ENCODE results near the gene GBGT1.
A peak's percentile ranks its signal among the peaks of the same experiment; 100 is the strongest.

Gene GBGT1

DNA sequence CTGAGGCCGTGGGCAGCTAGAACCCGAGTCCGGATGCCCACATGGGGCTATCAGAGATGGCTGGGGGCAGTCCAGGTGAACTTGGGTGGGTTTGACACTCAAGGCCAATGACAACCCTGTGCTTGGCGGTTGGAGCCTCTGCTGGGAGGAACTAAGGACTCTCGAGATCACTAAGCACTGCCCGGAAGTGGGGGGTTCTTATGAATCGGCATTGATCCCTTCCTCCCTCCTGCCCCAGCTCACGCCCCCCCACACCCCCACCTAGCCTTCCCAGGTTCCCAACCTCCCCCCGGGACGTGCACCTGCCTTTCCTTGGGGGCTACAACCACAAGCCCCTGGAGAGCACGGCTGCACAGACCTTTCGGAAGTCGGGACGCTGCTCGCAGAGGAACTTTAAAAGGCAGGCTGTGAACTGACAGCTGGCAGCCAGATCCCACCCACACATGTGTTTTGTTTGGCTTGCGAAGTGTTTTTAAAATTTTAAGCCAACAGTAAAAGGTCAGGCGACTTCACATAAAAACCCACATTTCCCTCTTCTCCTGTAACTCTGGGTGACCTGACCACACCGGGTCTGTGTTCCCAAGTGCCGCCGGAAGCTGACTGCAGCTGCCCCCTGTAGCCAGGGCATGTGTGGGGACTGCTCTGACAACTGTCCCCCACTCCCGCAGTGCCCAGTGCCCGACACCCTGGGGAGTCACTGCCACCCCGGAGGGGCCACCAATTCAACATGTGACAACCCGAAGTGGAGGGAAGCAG is 37.6 kb downstream of the GBGT1 start:
- DNase-seq (ENCODE audit: low read depth) = peak; percentile 43

DNA sequence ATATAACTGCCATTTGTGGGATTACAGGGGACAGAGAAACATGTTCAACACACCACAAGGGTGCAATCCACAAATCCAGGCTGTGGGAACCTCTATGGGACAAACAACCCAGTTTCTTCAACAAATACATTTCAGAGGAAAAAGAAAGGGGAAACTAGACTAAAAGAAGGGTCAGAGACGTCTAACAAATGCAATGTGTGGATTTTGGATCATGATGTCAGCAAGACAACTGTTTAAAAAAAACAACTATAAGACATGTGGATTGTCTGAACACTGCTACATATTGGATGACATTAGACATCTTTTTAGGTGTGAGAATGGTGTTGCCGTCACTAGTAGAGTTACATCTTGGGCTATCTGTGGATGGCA is 38.8 kb downstream of the GBGT1 start:
- no peak for DNase-seq (ENCODE audit: low read depth)

DNA sequence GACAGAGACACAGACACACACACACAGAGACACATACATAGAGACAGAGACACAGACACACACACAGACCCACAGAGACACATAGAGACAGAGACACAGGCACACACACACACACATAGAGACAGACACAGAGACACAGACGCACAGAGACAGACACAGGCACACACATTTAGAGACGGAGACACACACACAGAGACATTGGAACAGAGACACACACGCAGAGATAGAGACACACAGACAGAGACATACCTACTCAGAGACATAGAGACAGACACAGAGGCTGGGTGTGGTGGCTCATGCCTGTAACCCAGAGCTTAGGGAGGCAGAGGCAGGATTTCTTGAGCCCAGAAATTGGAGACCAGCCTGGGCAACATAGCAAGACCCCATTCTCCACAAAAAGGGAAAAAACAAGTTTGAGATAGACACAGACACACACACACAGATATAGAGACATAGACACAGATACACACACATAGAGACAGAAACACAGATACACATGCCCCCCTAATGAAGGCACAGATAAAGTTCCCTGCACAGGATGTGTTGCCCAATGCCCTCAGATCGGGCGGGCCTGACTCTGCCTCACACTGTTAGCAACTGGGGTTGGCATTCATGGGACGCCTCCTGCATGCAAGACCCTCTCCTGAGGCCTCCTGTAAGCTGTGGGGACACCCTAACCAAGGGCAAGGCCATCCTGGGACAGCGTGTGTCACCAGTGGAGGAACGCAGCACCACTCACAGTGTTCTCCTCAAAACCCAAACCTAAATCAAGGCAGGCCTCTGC is 39.4 kb downstream of the GBGT1 start:
- DNase-seq (ENCODE audit: low read depth) = no peak

DNA sequence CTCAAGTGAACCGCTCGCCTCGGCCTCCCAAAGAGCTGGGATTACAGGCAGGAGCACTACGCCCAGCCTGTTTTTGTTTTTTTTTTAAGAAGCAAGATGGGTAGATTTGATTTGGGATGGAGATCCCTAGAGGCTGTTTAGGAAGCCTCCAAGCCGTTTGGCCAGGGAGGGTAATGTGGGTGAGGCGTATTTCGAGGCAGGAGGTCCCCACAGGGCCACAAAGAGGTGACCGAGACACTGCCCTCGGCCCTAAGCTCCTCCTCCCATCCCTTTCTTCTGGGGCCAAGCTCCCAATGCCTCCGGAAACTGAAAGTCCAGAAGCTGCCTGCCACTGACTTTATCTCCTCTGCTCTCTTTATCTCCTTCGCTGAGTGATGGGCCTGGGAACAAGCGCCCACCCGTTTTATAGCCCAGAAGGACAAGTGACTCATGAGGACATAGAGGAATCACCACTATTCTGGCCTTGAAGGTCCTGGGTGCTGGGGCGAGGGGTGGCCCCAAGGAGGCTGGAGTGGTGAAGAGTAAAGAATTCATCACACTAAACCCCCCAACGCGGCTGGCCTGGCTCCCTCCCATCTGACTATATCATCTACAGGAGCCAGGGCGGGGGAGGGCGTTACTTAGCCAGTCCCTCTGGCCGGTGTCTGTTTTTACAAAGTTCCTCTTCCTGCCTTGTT is 40.6 kb downstream of the GBGT1 start:
- no peak for DNase-seq (ENCODE audit: low read depth)

DNA sequence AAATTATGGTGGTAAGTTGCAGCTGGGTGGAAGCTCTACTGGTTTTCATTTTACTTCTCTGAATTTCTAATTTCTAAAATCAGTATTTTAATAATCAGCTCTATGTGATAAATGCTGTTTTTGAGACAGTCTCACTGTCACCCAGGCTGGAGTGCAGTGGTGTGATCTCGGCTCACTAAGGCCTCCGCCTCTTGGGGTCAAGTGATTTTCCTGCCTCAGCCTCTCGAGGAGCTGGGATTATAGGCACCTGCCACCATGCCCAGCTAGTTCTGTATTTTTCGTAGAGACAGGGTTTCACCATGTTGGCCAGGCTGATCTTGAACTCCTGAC is 41.1 kb downstream of the GBGT1 start:
- DNase-seq (ENCODE audit: low read depth) = no peak

DNA sequence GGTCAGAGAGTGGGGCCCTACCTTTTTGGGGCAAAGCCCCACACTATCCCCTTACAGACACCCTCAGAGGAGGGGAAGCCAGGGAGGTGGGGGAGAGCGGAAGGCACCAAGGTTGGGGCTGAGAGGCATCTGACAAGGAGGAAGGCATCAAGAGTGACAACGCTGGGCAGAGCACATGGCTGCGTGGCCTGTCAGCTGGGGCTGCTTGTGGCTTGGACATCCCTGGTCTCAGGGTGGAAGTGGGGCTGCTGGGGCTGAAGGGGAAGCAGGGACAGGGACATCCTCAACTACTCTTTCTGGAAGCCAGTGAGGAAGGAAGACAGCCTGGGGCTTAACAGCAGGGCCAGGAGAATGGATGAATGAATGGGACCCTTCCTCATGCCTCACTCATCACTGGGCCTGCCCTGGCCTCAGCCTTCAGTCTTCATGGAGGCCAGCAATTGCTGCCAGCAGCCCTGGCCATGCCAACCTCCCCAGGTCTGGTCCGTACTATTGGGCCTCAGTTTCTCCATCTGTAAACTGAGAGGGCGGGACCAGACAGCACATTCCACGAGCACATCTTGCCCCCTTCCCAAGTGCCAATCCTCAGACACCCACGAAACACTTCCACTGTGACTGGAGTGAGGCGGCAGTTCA is 41.7 kb downstream of the GBGT1 start:
- no peak for DNase-seq (ENCODE audit: low read depth)

DNA sequence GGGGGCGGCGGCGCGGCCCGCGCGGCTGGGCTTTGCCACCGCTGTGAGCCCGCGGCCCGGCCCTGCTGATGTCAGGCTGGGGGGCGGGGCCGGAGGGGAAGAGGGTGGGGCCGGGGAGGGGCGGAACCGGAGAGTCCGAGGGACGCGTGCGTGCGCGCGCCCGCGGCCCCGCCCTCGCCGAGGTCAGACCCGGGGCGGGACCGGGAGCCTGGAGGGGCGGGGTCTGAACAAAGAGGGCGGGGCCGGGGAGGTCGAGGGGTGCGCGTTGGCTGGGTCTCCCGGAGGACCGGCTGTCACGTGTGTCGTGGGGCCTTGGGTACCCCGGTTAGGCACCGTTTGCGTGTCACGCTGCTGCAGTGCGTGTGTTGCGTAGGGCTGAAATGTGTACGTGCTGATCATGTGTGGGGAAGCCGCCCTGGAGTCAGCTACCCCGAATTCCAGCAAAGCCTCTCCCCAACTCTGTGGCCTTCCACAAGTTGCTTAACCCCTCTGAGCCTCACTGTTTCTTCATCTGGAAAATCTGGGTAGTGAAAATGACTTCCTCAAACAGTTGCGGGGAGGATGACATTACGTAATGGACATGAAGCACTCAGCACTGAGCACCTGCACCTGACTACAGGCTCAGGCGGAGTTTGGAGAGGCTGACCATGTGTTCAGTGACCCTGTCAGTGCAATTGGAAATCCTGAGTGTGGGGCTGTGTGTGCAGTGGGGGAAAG is 42.4 kb downstream of the GBGT1 start, which contains the start of gene RALGDS:
Gene RALGDS, minus strand, starts transcription at position 43 of the 717 bp plus-strand sequence. CDS start 86 bp downstream, outside the sequence.
- DNase-seq (ENCODE audit: low read depth) = peak; percentile 82

DNA sequence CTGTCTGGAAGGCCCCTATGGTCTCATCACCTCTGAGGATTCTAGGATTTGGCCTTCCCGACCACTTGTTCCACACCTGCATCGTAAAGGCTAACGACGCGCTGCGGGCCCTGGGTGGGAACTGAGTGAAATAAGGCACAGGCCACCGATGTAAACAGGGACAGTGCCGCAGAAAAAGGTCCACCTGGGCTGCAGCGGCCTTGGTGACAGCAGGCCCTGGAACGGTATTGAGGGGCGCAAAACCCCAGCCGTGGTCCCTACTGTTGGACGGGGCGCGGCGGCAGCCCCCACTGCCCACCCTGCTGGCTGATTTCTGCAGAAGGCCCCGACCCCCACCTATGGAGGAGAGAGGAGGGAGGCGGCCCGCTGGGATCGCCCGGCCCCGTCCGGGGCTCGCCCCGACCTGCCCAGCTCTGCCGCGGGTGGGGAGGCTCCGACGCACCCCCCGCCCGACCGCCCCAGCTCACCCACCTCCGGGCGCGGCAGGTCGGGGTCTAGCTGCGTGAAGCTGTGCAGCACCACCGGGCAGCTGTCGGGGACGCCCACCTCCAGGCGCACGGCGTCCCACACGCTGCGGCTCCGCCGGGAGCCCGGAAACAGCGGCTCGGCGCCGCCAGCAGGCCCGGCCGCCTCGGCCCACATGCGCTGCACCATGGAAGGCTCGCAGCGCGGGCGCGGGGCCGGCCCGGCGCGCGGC is 43.1 kb downstream of the GBGT1 start:
- DNase-seq (ENCODE audit: low read depth) = no peak

DNA sequence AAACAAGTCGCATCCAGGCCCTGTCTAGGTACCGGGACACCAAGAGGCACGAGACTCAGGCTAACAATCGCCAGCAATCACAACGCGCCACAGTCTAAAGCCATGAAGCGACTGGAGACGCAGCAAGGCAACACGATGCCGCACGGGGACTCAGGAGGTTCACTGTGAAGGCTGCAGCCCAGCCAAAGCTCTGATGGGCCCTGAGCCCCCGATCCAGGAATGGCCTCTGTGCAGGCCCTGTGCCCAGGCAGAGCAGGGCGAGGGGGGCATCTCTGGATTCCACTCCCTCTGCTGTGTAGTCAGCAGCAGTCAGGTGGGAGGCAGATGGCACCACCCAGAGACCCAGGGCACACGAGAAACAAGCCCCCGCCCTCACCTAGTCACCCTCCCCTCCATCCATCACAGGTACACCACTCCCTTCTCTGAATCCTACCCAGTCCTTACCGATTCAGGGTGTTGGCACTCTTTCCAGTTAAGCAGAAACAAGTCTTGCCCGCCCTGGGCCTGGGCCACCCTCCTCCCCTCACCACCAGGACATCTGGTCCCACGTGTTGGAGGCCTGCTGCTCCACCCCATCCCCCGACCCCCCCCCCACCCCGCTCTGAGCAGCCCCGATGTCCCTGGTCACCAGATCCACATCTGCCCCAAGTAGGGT is 43.7 kb downstream of the GBGT1 start:
- no peak for DNase-seq (ENCODE audit: low read depth)

DNA sequence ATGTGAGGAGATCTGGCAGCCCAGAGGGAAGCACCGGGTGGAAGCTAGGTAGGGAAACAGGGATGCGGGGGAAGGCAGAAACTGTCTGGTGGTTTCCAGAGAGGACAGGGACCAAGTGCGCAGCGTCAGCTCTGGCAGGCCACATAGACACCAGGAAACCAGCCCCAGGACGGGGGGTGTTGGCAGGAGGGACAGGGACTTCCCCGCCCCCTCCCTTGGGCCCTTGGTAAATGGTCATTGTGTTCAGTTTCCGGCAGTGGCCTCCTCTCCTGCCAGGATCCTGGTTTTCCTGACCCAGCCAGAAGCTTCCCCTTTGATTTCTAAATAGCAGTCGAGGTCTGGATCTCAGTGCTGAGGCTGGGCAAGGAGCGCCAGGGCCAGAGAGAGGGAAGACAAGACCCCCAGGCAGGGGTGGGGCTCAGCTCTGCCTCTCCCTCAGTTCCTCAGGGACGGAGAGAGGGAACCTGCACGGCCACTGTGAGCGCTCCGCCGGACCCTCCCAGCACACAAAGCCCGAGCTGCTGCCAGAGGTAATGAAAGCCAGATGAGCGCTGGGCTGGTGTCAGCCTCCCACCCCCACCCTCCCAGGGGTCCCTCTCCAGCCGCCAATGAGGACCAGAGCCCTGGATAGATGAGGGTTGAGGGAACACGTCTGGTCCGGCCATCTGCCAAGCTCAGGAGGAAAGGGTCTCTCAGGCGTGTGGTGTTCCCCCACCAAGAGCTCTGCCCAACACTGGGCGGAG is 44.4 kb downstream of the GBGT1 start:
- peak; percentile 27 for DNase-seq (ENCODE audit: low read depth)

DNA sequence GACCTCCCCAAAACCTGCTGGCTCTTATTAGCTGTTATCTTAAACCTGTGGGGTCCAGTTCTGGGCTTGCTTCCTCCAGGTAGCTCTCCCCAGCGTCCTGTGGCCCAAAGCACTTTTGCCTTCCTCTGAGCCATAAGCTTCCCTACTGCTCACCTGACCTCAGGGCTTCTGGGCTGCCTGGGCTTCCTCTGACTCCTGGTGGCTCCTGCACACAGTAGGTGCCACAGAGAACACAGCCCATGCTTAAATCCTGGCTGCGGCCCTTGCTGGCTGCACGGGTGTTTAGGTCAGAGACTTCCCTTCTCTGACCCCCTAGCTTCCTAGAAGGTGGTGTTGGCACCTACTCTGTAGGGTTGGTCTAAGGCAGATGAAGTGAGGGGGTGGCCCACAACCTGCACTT is 45.1 kb downstream of the GBGT1 start:
- no peak for DNase-seq (ENCODE audit: low read depth)

DNA sequence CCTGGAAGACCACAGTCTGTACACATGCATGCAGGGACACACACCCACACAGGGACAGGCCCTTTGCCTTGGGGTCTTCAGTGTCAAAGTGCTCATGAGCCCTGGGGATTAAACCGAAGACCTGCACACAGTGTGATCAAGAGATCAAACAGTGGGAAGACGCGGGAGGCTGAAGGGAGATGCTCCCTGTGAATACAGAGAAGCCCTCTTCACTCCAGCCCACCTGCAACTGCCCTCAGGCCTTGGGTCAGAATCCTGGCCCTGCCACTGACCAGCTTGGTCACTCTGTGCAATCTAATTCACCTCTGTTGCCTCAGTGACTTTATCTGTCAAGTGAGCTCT is 45.6 kb downstream of the GBGT1 start:
- DNase-seq (ENCODE audit: low read depth) = no peak

DNA sequence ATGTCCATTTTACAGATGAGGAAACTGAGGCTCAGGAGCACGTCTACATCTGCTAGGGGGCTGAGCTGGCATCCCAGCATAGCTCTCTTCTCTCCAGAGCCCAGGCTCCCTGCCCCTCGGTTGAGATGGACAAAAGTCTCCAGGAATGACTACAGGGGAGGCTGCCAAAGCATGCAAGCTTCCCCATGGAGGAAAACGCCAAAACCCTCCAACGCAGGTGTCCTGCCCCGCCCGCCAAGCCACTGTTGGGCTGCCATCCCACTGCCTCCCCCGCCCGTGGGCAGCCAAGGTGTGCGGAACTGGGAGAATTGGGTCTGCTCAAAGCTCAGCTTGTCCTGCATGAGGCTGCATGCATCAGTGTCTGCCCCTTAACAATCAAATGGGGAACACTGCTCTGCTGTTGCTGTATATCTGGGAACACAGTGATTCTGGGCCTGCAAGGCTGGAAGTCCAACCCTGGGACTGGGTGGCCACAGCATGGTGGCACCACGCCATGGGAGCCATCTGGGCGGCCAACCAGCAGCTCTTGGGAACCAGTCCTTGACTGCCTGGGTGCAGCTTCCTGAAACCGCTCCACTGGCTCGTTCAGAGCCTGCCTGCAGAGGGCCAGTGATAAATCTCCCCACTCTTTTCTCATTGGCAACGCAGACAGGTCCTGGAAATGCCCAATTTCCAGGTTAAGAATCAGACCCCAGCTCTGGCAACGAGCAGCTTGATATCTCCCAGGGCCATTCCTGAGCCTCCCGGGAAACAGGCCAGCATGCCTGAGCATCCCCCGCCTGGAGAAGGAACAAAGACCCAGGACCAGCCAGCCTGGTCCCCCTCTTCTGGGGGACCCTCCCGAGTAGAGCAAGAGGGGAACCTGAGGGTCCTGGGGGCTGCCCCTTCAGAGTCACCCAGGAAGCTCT is 46.2 kb downstream of the GBGT1 start:
- peak; percentile 69 for DNase-seq (ENCODE audit: low read depth)

DNA sequence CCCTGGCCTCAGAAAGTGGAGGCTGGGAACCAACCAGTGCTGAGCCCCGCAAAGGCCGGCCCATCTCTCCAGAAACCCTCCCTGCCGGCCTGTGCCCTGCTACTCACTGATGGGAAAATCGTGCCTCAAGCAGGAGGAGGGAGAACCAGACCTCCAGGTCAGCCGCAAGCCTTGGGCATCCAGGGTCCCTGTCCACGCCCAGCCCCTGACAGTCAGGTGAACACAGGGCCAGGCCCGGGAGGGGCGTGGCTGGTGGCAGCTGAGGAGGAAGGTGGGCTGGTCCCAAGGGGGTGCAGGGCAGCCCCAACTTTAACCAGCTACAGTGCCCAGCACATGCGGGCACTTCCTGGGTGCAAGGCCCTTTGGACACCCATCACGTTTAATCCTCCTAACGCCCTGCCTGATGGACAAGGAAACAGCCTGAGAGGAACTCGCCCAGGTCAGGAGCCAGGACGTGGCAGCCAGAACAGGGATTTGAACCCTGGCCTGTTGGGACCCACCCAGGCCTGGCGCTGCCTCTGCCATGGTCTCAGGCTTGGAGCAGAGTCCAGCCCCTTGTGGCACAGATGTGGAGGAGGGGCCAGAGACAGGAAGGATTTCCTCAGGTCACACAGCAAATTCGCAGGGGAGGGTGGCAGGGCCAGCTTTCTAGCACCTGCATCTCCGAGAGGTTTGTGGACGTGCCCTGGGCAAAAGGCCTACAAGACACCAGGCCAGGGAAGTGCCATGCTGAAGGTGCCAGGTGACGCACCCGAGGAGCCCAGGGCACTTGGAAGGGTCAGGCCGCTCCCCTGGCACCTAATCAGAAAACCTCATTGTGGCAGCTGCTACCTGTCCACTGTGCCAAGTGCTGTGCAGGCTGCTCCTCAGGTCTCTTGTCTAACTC is 47.1 kb downstream of the GBGT1 start:
- DNase-seq (ENCODE audit: low read depth) = no peak

DNA sequence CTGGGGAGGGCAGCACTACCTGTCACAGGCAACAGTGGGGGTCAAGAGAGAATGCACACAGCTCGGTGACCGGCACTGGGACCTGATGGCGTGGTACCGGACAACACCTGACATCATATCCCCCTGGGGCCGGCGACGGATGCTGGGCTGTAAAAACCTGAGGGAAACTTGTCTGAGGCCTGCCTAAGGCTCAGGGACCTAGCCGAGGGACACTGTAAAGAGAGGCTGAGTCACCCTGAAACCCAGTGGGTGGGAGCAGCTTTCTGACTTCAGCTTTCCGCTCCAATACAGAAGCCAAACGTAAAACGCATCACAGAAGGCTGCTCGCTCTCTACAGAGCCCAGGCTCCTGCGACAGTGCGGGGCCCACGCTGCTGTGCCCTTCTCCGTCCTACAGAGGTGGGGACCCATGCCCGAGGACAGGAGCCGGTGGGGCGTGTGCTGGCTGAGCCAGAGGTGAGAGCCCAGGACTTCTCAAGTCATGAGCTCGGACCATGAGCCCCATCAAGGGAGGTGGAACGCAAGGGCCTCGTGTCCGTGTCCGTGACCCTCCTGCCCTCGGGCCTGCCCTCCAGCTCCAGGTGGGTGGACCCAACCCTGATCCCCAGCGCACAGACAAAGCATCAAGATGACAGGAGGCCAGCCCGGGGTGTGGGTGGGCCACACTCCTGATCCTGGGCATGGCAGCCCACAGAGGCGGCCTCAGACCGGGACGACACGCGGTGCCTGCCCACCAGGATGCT is 47.9 kb downstream of the GBGT1 start:
- DNase-seq (ENCODE audit: low read depth) = no peak

DNA sequence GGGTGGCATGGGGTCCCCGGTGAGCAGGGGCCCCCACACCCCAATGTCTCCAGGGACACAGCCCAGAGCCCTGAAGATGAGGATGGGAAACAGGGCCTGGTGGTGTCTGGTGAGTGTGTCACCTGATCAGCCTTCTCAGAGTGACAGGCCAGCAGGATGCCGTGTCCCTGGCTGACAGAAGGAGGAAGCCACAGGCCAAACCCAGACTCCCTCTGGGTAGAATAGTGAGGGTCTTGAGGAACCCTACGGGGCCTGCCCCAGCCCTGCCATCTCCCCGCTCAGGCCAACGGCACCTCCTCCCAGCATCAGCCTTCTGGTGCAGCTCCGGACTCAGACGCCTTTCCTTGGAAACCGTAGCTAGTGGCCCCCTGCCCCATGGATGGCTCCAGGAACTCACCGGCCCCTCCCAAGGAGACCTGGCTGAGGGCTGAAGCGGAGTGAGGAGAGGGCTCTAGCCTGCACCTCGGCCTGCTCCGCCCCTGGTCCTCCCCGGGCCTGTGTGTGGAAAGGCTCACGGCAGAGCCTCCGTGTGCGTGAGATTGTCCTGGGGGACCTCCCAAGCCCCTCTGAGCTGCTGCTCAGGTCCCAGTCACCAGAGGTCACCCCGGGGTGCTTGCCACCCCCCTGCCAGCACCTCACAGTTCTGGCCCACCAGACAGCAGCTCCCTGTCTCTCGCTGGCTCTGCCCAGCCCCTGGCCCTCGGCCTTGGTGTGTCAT is 48.7 kb downstream of the GBGT1 start:
- DNase-seq (ENCODE audit: low read depth) = no peak

Measured in fibroblast of gingiva (primary cell).